Esophagus (tissue), 2 donors: ENCODE measurements around the gene LHFPL6. TPM values are rescaled to one million over a fixed set of nuclear protein-coding genes. Genes with fewer than 3 reads are reported as not detected.

Experiments used
- H3K27ac ChIP-seq, 2 donors: one replicate each; pipeline ENCODE4 v1.5.1; 2013; ENCODE audit warnings: low read depth in 2 of 2, mild to moderate bottlenecking in 2 of 2, inconsistent platforms in 1 of 2, low read length in 1 of 2, moderate library complexity in 1 of 2
- H3K27me3 ChIP-seq, 2 donors: one replicate each; pipeline ENCODE4 v1.6.1; 2013; ENCODE audit warnings: low read length in 2 of 2, control low read depth in 1 of 2, mild to moderate bottlenecking in 1 of 2; ENCODE audit not compliant: insufficient read depth in 2 of 2, control insufficient read depth in 1 of 2
- H3K36me3 ChIP-seq, 2 donors: one replicate each; pipeline ENCODE4 v1.6.1; 2013; ENCODE audit warnings: low read length in 1 of 2; ENCODE audit not compliant: control insufficient read depth in 2 of 2, insufficient read depth in 2 of 2
- H3K4me1 ChIP-seq, 2 donors: one replicate each; pipeline ENCODE4 v1.6.1; 2013; ENCODE audit warnings: low read length in 1 of 2; ENCODE audit not compliant: control insufficient read depth in 2 of 2, insufficient read depth in 2 of 2
- H3K4me3 ChIP-seq, 2 donors: one replicate each; pipeline ENCODE4 v1.5.1; 2013; ENCODE audit warnings: low read length in 2 of 2, mild to moderate bottlenecking in 2 of 2, low read depth in 1 of 2, moderate library complexity in 1 of 2
- H3K9me3 ChIP-seq, 2 donors: one replicate each; pipeline ENCODE4 v1.6.1; 2013; ENCODE audit warnings: mild to moderate bottlenecking in 2 of 2, low read depth in 1 of 2, low read length in 1 of 2, moderate library complexity in 1 of 2; ENCODE audit not compliant: control insufficient read depth in 2 of 2, insufficient read depth in 1 of 2
- WGBS, 2 donors: extraction: QIAGEN DNeasy Blood & Tissue Kit; methylation state at CpG; one replicate each; pipeline ENCODE4 v1.1.7; 2013; 5-methylcytosine and 5-hydroxymethylcytosine counted together
- polyA plus RNA-seq, 2 donors: library from polyadenylated mRNA; stranded (reverse); fragments of 200-250 nt; gene quantifications; one replicate each; pipeline ENCODE4 v1.2.3, GENCODE V29; 2013
- donor health status: healthy with polysubstance abuse.
- donor health status: Bipolar disorder and iron deficiency.

LHFPL6 gene
- polyA plus RNA-seq, 2 donors, result 2.6 to 11.2 TPM

DNA sequence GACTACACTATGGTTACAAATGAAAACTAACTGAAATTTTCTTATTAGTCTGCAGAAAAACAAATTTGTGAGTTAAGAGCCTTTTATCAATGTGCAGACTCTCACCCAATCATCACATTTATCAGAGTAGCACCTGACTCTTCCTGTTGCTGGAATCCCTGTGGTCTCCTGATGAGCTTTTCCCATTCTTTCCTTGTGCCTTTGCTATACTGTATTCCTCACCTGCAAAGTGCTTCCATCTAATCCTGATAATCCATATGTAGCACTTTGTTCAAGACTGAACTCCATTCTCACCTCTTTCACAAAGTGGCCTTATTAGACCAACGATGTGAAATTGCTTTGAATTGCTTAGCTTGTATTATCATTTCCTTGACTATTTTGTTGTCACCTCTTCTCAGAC lies 225.3 kb downstream of the LHFPL6 start:
- Histone ChIP-seq H3K4me1 (no peaks in the 10 kb centered on the region), H3K9me3 (no peaks in the 10 kb centered on the region), H3K27ac (no peak overlapping the region), H3K27me3 (no peaks in the 10 kb centered on the region), H3K4me3 (no peak overlapping the region), H3K36me3 (no peaks in the 10 kb centered on the region)
- 83 to 89% methylated on average over 1 of the region's 1 CpG for WGBS, 2 donors

- H3K4me1 ChIP-seq, result no peaks in the 10 kb centered on the region
- no peak overlapping the region for H3K27ac ChIP-seq
- no peaks in the 10 kb centered on the region for H3K9me3 ChIP-seq
- H3K4me3 ChIP-seq, result no peak overlapping the region
- no peaks in the 10 kb centered on the region for H3K36me3 ChIP-seq
- H3K27me3 ChIP-seq, result no peaks in the 10 kb centered on the region
These were observed 226.9 kb downstream of the LHFPL6 start for GRCh38 chr13:39376076-39376475.

DNA sequence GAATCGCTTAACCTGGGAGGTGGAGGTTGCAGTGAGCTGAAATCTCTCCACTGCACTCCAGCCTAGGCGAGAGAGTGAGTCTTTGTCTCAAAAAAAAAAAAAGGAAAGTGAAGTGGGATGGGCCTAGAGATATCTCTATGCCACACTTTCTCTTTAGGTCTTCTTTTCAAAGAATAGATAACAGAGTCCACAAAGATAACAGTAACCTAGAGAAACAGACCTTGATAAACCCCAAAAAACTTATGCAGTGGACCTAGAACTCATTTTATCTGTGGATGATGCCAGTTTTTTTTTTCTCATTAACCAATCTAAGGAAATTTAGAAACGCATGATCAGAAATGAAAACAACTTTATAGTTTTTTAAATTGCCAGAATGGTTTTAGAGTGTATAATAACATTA lies 227.4 kb downstream of the LHFPL6 start:
- H3K27ac ChIP-seq, result no peak overlapping the region
- 80% methylated on average over 3 of the region's 3 CpGs for WGBS, 2 donors

DNA sequence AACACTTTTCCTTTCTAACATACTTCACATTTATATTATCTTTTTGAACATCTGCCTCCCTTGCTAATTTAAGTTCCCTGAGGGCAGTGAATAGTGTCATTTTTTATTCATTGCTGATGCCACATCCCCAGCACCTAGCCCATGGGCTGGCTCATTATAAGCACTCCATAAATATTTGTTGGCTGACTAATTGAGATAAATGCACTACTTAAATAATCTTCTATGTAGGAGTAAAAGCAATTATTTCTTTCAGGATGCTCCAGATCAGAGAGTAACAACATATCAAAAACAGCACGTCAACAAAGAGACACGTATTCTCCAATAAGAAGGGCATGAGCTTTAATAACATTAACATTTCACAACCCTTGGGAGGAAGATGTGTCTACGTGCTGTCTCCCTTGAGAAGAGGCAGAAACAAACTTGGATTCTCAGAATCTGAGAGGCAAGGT lies 228.2 kb downstream of the LHFPL6 start:
- H3K9me3 ChIP-seq, result no peaks in the 10 kb centered on the region
- no peaks in the 10 kb centered on the region for H3K36me3 ChIP-seq
- H3K27ac ChIP-seq, result no peak overlapping the region
- H3K4me3 ChIP-seq, result no peak overlapping the region
- no peaks in the 10 kb centered on the region for H3K27me3 ChIP-seq
- WGBS, 2 donors, result 85 to 92% methylated on average over 3 of the region's 3 CpGs
- no peaks in the 10 kb centered on the region for H3K4me1 ChIP-seq

More for the DNA sequence above, 227.4 kb downstream of the LHFPL6 start:
- H3K4me3 ChIP-seq, result no peak overlapping the region
- no peaks in the 10 kb centered on the region for H3K4me1 ChIP-seq
- H3K27me3 ChIP-seq, result no peaks in the 10 kb centered on the region
- no peaks in the 10 kb centered on the region for H3K36me3 ChIP-seq
- no peaks in the 10 kb centered on the region for H3K9me3 ChIP-seq

GRCh38 chr13:39373145-39373544 lies 229.8 kb downstream of the LHFPL6 start:
- Histone ChIP-seq H3K4me3 (no peak overlapping the region), H3K4me1 (no peaks in the 10 kb centered on the region), H3K27ac (no peak overlapping the region), H3K36me3 (no peaks in the 10 kb centered on the region), H3K27me3 (no peaks in the 10 kb centered on the region), H3K9me3 (no peaks in the 10 kb centered on the region)
- 77 to 82% methylated on average over 3 of the region's 3 CpGs for whole genome bisulfite sequencing, 2 donors

- 91 to 92% methylated on average over 5 of the region's 5 CpGs for WGBS, 2 donors
- H3K36me3 ChIP-seq, result no peaks in the 10 kb centered on the region
- no peaks in the 10 kb centered on the region for H3K27me3 ChIP-seq
These were observed 231.3 kb downstream of the LHFPL6 start for GRCh38 chr13:39371706-39372105.

DNA sequence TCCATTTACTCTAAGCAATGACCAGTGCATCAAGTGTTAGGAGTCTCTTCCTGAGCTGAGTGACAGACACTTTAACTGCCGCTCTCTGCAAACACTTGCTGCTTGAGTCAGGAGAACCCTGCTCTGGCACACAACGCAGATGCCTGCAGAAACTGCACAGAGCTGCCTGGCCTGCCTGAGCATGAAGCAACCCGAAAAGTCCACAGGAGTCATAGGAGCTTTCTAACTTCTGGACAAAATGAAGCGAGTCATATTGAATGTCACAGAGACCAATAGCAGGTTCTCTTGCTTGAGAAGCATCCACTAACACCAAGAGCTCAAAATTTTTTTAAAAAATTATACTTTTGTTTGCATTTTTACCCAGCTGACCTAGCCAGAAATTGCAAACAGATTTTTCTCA lies 232.4 kb downstream of the LHFPL6 start:
- Histone ChIP-seq H3K27ac (no peak overlapping the region), H3K27me3 (no peaks in the 10 kb centered on the region), H3K4me3 (no peak overlapping the region), H3K9me3 (no peaks in the 10 kb centered on the region), H3K4me1 (no peaks in the 10 kb centered on the region), H3K36me3 (no peaks in the 10 kb centered on the region)
- WGBS, 2 donors, result 40 to 66% methylated on average over 4 of the region's 4 CpGs

More at GRCh38 chr13:39371706-39372105, 231.3 kb downstream of the LHFPL6 start:
- Histone ChIP-seq H3K27ac (no peak overlapping the region), H3K4me3 (no peak overlapping the region), H3K9me3 (no peaks in the 10 kb centered on the region), H3K4me1 (no peaks in the 10 kb centered on the region)

DNA sequence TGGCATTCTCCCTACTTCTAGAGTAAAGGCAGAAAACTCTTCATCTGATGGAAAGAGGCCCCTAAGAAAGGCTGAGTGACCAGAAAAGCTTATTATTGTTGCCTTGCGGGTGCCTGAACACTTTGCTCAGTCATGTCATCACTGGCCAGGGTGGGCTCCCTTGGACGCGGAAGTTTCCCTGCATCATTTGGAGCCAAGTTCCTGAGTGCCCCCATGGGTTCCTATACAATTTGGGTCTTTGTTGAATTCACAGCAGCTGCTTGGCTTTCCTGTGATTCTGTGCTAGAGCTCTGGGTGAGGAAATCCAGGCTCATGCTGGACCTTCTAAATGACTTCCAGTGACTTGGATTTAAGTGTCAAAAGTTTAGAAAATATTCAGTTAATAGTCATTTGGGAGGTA lies 232.9 kb downstream of the LHFPL6 start:
- Histone ChIP-seq H3K27ac (no peak overlapping the region), H3K36me3 (no peaks in the 10 kb centered on the region), H3K4me3 (no peak overlapping the region), H3K4me1 (no peaks in the 10 kb centered on the region), H3K9me3 (no peaks in the 10 kb centered on the region), H3K27me3 (no peaks in the 10 kb centered on the region)
- 72 to 92% methylated on average over 3 of the region's 3 CpGs for WGBS, 2 donors

DNA sequence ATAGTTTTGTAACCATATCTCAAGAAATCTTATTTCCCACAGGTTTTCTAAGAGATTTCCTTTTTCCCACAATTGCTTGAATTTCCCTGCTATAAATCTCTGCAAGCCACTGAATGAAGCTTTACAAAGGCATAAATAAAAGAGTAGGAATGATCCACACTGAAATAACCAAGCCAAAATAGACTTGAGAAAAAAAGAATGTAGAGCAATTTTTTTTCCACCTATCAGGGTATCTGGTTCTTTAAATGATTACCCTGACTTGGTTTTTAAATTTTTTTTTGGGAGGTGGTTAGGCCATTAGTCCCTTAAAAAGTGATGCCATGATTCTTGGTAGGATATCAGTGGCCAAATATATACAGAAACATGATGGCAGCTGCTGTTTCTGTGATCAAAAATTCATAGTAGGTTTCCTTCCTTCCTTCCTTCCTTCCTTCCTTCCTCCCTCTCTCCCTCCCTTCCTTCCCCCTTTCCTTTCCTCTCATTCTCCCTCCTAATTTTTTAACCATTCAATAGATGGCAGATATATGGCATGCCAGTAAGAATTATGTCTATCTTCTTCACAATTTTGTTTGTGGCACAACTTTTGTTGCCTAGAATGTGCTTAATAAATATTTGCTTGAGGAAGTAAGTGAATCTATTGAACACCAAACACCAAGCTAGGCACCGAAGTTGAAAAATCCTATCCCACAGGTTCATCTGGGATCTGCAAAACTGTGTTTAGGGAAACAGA lies 233.7 kb downstream of the LHFPL6 start:
- no peak overlapping the region for H3K27ac ChIP-seq
- H3K36me3 ChIP-seq, result no peaks in the 10 kb centered on the region
- no peak overlapping the region for H3K4me3 ChIP-seq
- 38 to 84% methylated on average over 1 of the region's 1 CpG for WGBS, 2 donors
- no peaks in the 10 kb centered on the region for H3K9me3 ChIP-seq
- no peaks in the 10 kb centered on the region for H3K4me1 ChIP-seq
- H3K27me3 ChIP-seq, result no peaks in the 10 kb centered on the region

- Histone ChIP-seq H3K4me1 (no peaks in the 10 kb centered on the region), H3K27ac (no peak overlapping the region), H3K9me3 (no peaks in the 10 kb centered on the region), H3K27me3 (no peaks in the 10 kb centered on the region), H3K36me3 (no peaks in the 10 kb centered on the region), H3K4me3 (no peak overlapping the region)
These were observed 237.1 kb downstream of the LHFPL6 start for GRCh38 chr13:39365879-39366278.
